GM18499 (cell line): ENCODE results near the gene EPHB6.
A peak's percentile ranks its signal among the peaks of the same experiment; 100 is the strongest.

Experiments used
- ATAC-seq: cut with Tn5 transposase; IDR thresholded peaks from one replicate; pipeline ENCODE4 v1.9.1; 2021; ENCODE audit warnings: moderate number of reproducible peaks; ENCODE audit not compliant: insufficient read depth, unreplicated experiment

Gene EPHB6

DNA sequence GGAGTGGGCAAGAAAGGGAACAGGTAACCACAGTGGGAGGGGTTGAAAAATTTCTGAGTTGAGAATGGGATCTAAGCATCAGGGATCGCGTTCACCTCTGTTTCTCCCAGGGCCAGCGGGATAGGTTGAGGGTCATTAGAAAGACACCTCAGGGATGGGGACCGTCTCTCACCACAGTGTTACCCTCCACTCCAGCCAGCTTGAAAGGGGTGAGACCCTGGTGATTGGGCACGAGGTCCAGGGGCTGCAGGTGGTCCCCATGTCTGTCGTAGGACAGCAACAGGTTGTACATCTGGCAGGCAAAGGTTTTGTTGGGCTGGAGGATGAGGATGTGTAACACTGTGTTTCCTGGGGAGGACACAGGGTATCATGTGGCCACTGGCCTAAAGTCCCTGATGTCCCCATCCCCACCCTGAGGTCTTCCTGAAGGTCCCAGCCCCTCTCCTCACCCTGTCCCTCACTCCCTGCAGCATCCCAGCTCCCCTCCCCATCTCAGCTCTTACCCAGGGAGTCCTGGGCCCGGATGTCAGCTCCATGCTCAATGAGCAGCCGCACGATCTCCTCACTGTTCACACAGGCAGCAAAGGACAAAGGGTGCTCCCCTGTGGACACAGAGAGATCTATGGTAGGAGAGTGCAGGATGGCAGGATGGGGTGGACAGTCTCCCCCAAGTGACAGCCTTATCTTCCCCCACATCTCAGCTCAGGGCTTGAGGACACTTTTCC is 21.5 kb downstream of the EPHB6 start:
- ATAC-seq = no peak

DNA sequence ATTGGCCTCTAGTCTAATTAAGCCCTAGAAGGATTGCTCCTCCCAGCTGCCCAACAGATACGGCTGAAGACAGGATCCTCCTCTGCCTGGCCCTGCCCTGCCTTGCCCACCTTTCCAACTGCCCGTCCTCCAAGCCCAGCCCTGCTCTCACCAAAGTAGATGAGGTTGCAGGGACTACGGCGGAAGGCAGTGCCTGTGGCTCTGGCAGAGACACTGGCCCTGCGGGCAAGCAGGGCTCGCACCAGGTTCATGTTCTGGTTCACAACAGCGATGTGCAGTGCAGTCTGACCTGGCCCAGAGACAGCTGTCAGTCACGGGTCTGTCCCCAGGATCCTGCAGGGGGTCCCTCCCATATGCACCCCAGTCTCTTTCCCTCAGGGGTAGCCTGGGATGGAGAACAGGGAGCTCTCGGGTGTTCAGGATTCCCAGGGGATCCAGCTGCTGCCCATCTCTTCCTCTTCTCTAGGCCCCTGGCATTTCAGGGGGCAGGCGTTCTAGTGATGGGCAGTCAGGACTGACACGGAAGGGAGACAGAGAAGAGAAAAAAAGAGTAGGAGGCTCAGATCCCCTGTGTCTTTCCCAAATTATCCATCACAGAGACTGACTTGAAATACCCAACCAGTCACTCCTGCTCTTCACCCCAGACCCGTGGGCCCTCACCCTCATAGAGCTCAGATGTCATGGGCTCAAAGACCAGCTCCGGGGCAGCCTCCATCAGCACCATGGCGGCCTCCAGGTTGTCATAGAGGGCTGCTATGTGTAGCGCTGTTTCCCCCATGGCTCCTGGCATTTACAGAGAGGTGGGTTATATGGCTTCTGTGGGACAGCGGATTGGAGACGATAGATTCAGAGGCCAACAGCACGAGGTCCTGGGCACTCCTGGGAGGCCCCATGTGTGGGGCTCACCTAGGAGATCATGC is 22.4 kb downstream of the EPHB6 start:
- ATAC-seq = no peak

DNA sequence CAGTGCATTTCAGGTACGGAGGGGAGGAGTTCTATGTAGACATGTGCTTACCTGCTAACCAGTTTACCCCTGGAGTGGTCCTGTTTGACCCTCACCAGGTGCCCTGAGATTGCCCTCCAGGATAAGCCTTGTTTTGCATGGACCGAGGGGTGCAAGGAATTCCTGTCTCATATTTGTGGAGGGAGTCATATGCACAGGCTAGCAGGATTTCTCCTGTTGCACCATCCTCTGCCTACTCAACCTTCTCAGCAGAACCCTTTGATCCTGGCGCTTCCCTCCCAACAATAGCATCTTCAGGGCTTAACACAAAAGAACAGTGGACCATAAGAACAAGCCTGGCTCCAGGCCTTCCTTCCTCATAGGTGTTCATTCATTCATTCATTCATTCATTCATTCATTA is 23.4 kb downstream of the EPHB6 start:
- no peak for ATAC-seq

DNA sequence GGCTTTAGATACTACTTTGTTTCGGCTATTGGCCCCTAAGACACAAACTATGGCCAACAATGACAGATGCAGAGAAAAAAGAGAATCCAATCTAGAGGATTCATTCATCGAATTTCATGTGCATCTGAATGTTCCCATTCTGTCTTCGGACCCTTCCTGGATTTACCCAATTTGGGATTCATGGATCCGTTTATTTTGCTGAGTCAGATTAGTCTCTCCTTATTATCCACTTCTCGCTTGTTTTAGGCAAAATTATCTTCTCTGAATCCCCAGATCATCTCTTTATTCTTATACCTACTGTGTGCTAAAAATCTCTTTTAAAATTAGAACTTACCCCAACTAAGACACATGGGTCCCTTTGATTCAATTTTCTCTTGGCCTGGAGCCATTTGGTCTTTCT is 24.2 kb downstream of the EPHB6 start:
- no peak for ATAC-seq

GRCh38 chr7:142880876-142881505 is 26.1 kb downstream of the EPHB6 start:
- ATAC-seq = peak; percentile 65

GRCh38 chr7:142881586-142882337 is 26.9 kb downstream of the EPHB6 start:
- ATAC-seq = no peak

DNA sequence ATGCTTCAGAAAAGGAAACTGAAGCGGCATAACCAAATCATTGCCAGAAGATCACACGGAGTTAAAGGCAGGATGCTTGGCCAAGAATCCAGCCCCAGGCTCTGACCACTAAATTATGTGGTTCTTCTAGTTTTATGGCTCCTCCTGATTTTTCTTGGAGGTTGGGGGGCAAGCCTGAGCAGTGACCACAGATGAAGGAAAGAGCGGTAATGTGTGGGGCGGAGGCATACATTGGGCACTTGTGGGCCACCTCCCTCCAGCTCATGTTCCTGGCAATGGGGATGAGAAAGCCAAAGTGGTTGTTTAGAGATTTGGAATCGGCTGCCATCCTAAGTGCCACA is 27.4 kb downstream of the EPHB6 start:
- ATAC-seq = no peak

DNA sequence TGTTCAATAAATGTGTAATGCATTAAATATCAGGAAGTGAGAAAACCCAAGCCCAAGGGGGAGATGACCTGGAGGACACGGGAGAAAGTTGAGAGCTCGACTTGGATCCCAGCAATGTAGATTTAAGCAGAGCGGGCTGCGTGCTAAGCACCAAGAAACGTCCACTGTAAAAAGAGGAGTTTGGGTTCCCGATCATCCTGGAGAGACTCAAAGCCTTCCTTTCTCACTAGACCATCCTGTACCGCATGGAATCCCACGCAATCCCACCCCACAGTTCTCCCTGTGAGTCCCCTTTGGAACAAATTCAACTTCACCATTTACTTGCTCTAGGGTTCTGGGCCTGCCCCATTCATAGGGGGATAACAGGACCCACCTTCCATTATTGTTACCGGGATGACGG is 28.3 kb downstream of the EPHB6 start:
- ATAC-seq = no peak

- ATAC-seq = no peak
These were observed 28.9 kb downstream of the EPHB6 start for GRCh38 chr7:142883571-142884285.

GRCh38 chr7:142884286-142884640 is 29.4 kb downstream of the EPHB6 start:
- ATAC-seq = no peak

- no peak for ATAC-seq
These were observed 30.7 kb downstream of the EPHB6 start, which contains the start of gene TRPV6 for GRCh38 chr7:142885311-142886230. TSS of gene TRPV6 (minus strand) at chr7:142885745.

GRCh38 chr7:142886866-142887265 is 32.0 kb downstream of the EPHB6 start:
- no peak for ATAC-seq

- no peak for ATAC-seq
These were observed 32.6 kb downstream of the EPHB6 start for GRCh38 chr7:142887282-142888015.

DNA sequence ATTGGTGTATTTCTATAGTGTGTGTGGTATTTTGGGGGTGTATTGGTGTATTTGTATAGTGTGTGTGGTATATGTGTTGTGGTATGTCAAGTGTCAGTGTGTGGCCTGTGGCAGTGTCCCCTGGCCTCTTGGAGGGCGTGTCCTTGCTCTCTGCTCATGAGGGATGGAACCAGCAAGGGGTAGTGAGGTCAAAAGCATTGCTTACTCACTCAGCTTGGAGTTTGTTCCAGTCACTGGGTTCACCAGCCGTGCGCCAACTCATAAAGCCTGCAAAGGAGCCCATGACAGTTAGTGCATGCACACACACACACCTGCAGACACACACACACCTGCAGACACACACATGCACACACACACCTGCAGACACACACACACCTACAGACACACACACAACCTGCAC is 34.9 kb downstream of the EPHB6 start:
- no peak for ATAC-seq

- ATAC-seq = no peak
These were observed 36.1 kb downstream of the EPHB6 start for GRCh38 chr7:142890874-142891485.

GRCh38 chr7:142891490-142892082 is 36.7 kb downstream of the EPHB6 start:
- ATAC-seq = no peak

GRCh38 chr7:142892951-142893350 is 38.1 kb downstream of the EPHB6 start:
- no peak for ATAC-seq
